GM20431 (cell line): Measurements from ENCODE around the gene SLC37A1.

ENCODE experiments used
- in situ Hi-C: fragments of 300-500 bp; cut with MseI, MboI; formaldehyde crosslinking; loops from one replicate; pipeline ENCODE4 v1.15.0; 2020; ENCODE audit warnings: low sequenced_read_pairs; ENCODE audit not compliant: unreplicated experiment

SLC37A1 gene

DNA sequence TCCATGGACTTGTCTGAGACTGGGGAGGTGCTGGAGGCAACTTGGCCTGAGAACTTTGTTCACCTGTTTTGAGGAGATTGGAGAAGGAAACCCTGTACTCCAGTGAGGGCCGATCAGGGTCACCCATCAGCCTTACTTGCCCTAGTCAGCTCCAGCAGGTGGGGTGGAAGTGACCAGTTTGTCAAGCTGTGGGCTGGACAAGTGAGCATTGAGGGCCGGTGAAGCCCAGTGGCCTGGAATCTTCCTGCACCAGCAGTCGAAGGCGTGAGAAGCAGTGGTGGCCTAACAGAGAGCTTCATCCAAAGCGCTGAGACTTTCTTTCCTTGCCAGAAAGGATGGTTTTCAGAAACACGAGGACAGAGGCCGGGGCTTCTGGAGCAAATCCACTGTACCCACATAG, 9.6 kb downstream of the SLC37A1 start:
- in situ Hi-C loops, result no loop called here

GRCh38 chr21:42523941-42524340, 10.3 kb downstream of the SLC37A1 start:
- in situ Hi-C loops, result no loop called here

GRCh38 chr21:42524341-42525028, 10.8 kb downstream of the SLC37A1 start:
- in situ Hi-C loops, result no loop called here

GRCh38 chr21:42525029-42525581, 11.5 kb downstream of the SLC37A1 start:
- in situ Hi-C loops, result no loop called here

- in situ Hi-C loops, result no loop called here
These were observed 12.2 kb downstream of the SLC37A1 start for GRCh38 chr21:42525676-42526378.

- in situ Hi-C loops, result no loop called here
These were observed 12.7 kb downstream of the SLC37A1 start for GRCh38 chr21:42526379-42526727.

GRCh38 chr21:42527127-42527488, 13.5 kb downstream of the SLC37A1 start:
- in situ Hi-C loops, result no loop called here

GRCh38 chr21:42527489-42528158, 14.0 kb downstream of the SLC37A1 start:
- in situ Hi-C loops, result no loop called here

GRCh38 chr21:42530167-42530518, 16.5 kb downstream of the SLC37A1 start:
- in situ Hi-C loops, result no loop called here

- in situ Hi-C loops, result no loop called here
These were observed 18.1 kb downstream of the SLC37A1 start for GRCh38 chr21:42531771-42532170.

- in situ Hi-C loops, result no loop called here
These were observed 19.0 kb downstream of the SLC37A1 start for GRCh38 chr21:42532466-42533181.

DNA sequence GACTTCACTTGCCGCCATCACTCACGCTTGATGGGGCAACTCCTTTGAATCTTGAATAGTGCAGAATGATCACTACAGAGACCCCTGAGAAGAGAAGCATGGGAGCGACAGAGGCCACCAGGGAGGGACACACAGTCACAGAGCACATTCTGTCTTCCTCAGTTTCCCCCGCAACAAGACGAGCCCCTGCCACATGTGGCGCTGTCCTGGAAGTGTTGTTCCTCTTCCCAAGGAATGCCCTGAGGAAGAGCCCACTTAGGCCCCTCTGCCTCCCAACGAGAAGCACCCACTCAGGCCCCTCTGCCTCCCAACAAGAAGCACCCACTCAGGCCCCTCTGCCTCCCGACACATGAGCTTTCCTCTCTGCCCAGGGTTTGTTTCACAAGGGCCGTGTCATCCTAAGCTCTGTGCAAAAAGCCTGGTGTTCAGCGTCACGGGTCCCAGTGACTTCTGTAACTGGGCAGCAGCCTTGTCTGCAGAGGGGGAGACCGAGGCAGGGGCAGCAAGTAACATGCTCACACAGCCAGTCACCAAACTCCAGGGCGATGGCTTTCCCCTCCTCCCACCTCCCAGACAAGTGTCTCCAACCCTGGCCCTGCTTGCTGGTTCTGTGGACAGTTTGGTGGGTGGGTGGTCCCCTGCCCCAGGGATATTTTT, 19.8 kb downstream of the SLC37A1 start:
- in situ Hi-C loops, result no loop called here

- in situ Hi-C loops, result no loop called here
These were observed 20.3 kb downstream of the SLC37A1 start for GRCh38 chr21:42533963-42534355.

- in situ Hi-C loops, result no loop called here
These were observed 21.0 kb downstream of the SLC37A1 start for GRCh38 chr21:42534421-42535378.

GRCh38 chr21:42535602-42536171, 22.0 kb downstream of the SLC37A1 start:
- in situ Hi-C loops, result no loop called here

DNA sequence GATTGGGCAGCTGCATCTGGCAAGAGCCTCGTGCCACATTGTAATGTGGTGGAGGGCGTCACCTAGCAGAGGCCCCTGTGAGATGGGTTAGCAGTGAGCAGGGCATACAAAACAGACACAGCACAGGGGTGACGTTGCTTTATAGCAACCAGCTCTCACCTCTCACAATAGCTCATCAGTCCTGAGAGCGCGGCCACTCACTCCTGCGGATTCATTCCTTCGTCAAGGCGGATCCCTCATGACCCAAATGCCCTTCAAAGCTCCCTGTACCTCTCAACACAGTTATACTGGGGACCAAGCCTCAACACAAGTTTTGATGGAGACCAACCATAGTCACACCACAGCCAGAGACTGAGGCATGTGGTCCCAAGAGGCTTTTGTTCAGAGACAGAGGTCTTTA, 22.9 kb downstream of the SLC37A1 start:
- in situ Hi-C loops, result no loop called here

- in situ Hi-C loops, result no loop called here
These were observed 23.6 kb downstream of the SLC37A1 start for GRCh38 chr21:42537106-42537742.
